H9 (cell line): Measurements from ENCODE around the gene TTC23. TPM values are rescaled to one million over a fixed set of nuclear protein-coding genes. Genes with fewer than 3 reads are reported as not detected.
A peak's percentile ranks its signal among the peaks of the same experiment; 100 is the strongest.

ENCODE experiments used
- DNase-seq: peaks from one replicate; pipeline ENCODE4 v3.0.0-alpha.2; 2017
- H2AFZ ChIP-seq: one replicate; pipeline ENCODE4 v1.6.1; 2013; ENCODE audit warnings: mild to moderate bottlenecking, low read length, control low read depth, moderate library complexity
- H2AK5ac ChIP-seq: 2 replicates; pipeline ENCODE4 v1.6.1; 2013; ENCODE audit warnings: low read length, control low read depth, mixed read lengths; ENCODE audit not compliant: insufficient read length
- H2BK120ac ChIP-seq: one replicate; pipeline ENCODE4 v1.6.1; 2013; ENCODE audit warnings: low read depth, mild to moderate bottlenecking, low read length, control low read depth, inconsistent platforms; ENCODE audit not compliant: poor library complexity, severe bottlenecking
- H2BK12ac ChIP-seq: 2 replicates; pipeline ENCODE4 v1.6.1; 2013; ENCODE audit warnings: low read length, control low read depth, mixed read lengths, low read depth; ENCODE audit not compliant: insufficient read length
- H2BK15ac ChIP-seq: 2 replicates; pipeline ENCODE4 v1.6.1; 2013; ENCODE audit warnings: low read depth, low read length, control low read depth
- H2BK20ac ChIP-seq: one replicate; pipeline ENCODE4 v1.6.1; 2013; ENCODE audit warnings: low read depth, mild to moderate bottlenecking, low read length, control low read depth, inconsistent platforms; ENCODE audit not compliant: poor library complexity, severe bottlenecking
- H2BK5ac ChIP-seq: 2 replicates; pipeline ENCODE4 v1.6.1; 2013; ENCODE audit warnings: low read length, control low read depth, mixed read lengths; ENCODE audit not compliant: insufficient read length
- H3K14ac ChIP-seq: 2 replicates; pipeline ENCODE4 v1.6.1; 2013; ENCODE audit warnings: low read length, control low read depth; ENCODE audit not compliant: insufficient read depth
- H3K18ac ChIP-seq: 2 replicates; pipeline ENCODE4 v1.6.1; 2013; ENCODE audit warnings: low read depth, mild to moderate bottlenecking, mixed read lengths, low read length, control low read depth; ENCODE audit not compliant: insufficient read length
- H3K23ac ChIP-seq: 2 replicates; pipeline ENCODE4 v1.6.1; 2013; ENCODE audit warnings: low read length, control low read depth, mixed read lengths, low read depth; ENCODE audit not compliant: insufficient read length
- H3K23me2 ChIP-seq: 2 replicates; pipeline ENCODE4 v1.6.1; 2013; ENCODE audit warnings: low read depth, mild to moderate bottlenecking, mixed read lengths, low read length, control low read depth; ENCODE audit not compliant: insufficient read length, poor library complexity, severe bottlenecking
- H3K27ac ChIP-seq: 2 replicates; pipeline ENCODE4 v1.5.1; 2013; ENCODE audit warnings: low read length, control low read depth, mixed read lengths, low read depth; ENCODE audit not compliant: insufficient read length
- H3K27me3 ChIP-seq: 2 replicates; pipeline ENCODE4 v1.6.1; 2013; ENCODE audit warnings: low read length, control low read depth, inconsistent platforms; ENCODE audit not compliant: insufficient read depth
- H3K4ac ChIP-seq: 2 replicates; pipeline ENCODE4 v1.6.1; 2013; ENCODE audit warnings: low read depth, mild to moderate bottlenecking, control low read depth, inconsistent platforms, low read length, moderate library complexity
- H3K4me1 ChIP-seq: 2 replicates; pipeline ENCODE4 v1.6.1; 2013; ENCODE audit warnings: low read length, control low read depth, inconsistent platforms; ENCODE audit not compliant: insufficient read depth
- H3K4me2 ChIP-seq: 2 replicates; pipeline ENCODE4 v1.6.1; 2013; ENCODE audit warnings: low read length, control low read depth, mixed read lengths; ENCODE audit not compliant: insufficient read length, insufficient read depth
- H3K56ac ChIP-seq: 2 replicates; pipeline ENCODE4 v1.6.1; 2013; ENCODE audit warnings: low read depth, mild to moderate bottlenecking, mixed read lengths, low read length, control low read depth; ENCODE audit not compliant: insufficient read length
- H3K79me1 ChIP-seq: 2 replicates; pipeline ENCODE4 v1.6.1; 2013; ENCODE audit warnings: low read depth, mild to moderate bottlenecking, moderate library complexity, low read length, control low read depth, inconsistent platforms; ENCODE audit not compliant: insufficient read depth, poor library complexity, severe bottlenecking
- H3K79me2 ChIP-seq: 2 replicates; pipeline ENCODE4 v1.6.1; 2013; ENCODE audit warnings: low read length, control low read depth, inconsistent platforms; ENCODE audit not compliant: insufficient read depth
- H3K9ac ChIP-seq: 2 replicates; pipeline ENCODE4 v1.6.1; 2013; ENCODE audit warnings: low read length, control low read depth, mixed read lengths; ENCODE audit not compliant: insufficient read length; ENCODE audit errors: extremely low read depth
- H3K9me3 ChIP-seq: one replicate; pipeline ENCODE4 v1.6.1; 2013; ENCODE audit warnings: low read depth, low read length, inconsistent platforms; ENCODE audit not compliant: control insufficient read depth
- H3T11ph ChIP-seq: one replicate; pipeline ENCODE4 v1.6.1; 2013; ENCODE audit warnings: mild to moderate bottlenecking, low read length, control low read depth, inconsistent platforms
- H4K20me1 ChIP-seq: one replicate; pipeline ENCODE4 v1.6.1; 2013; ENCODE audit not compliant: control insufficient read depth, insufficient read length, insufficient read depth
- H4K5ac ChIP-seq: 2 replicates; pipeline ENCODE4 v1.6.1; 2013; ENCODE audit warnings: low read depth, mild to moderate bottlenecking, mixed read lengths, low read length, control low read depth; ENCODE audit not compliant: insufficient read length
- H4K8ac ChIP-seq: replicated peaks from 2 replicates; pipeline ENCODE4 v1.6.1; 2013; ENCODE audit warnings: low read length, control low read depth, mixed read lengths, low read depth; ENCODE audit not compliant: insufficient read length
- H4K91ac ChIP-seq: 2 replicates; pipeline ENCODE4 v1.6.1; 2013; ENCODE audit warnings: low read depth, mild to moderate bottlenecking, moderate library complexity, mixed read lengths, low read length, control low read depth; ENCODE audit not compliant: insufficient read length
- H3K27ac Mint-ChIP-seq, 3 experiments: 2 replicates in 2 of 3; 3 replicates in 1 of 3; pipeline ENCODE4 v1.8.0; 2020 to 2021; ENCODE audit warnings: mixed read lengths in 3 of 3, mild to moderate bottlenecking in 1 of 3, moderate library complexity in 1 of 3
- H3K27me3 Mint-ChIP-seq: 2 replicates; pipeline ENCODE4 v1.8.0; 2021; ENCODE audit warnings: low read depth, mild to moderate bottlenecking, moderate library complexity, mixed read lengths
- H3K36me3 Mint-ChIP-seq, 3 experiments: 2 replicates in 2 of 3; 3 replicates in 1 of 3; pipeline ENCODE4 v1.8.0; 2020 to 2021; ENCODE audit warnings: low read depth in 3 of 3, mixed read lengths in 3 of 3; ENCODE audit not compliant: insufficient read depth in 1 of 3
- H3K4me1 Mint-ChIP-seq, 2 experiments: 2 replicates each; pipeline ENCODE4 v1.8.0; 2020; ENCODE audit warnings: mixed read lengths in 2 of 2
- H3K4me3 Mint-ChIP-seq, 2 experiments: 2 replicates in 1 of 2; 3 replicates in 1 of 2; pipeline ENCODE4 v1.8.0; 2020 to 2021; ENCODE audit warnings: mild to moderate bottlenecking in 2 of 2, mixed read lengths in 2 of 2, moderate library complexity in 1 of 2
- H3K9me3 Mint-ChIP-seq, 2 experiments: 2 replicates in 1 of 2; 3 replicates in 1 of 2; pipeline ENCODE4 v1.8.0; 2020; ENCODE audit warnings: mild to moderate bottlenecking in 2 of 2, mixed read lengths in 2 of 2, moderate library complexity in 1 of 2
- CTCF ChIP-seq: fragments of 200-600 bp; sonication (generic); conservative IDR thresholded peaks from 3 replicates; pipeline ENCODE4 v1.8.0; 2021; ENCODE audit warnings: antibody characterized with exemption, mild to moderate bottlenecking
- WGBS: extraction: QIAGEN DNeasy Blood & Tissue Kit; methylation state at CpG from one replicate; pipeline ENCODE4 v1.1.7; 2013; ENCODE audit warnings: missing lambda C conversion rate, low lambda C conversion rate, mixed read lengths; ENCODE audit not compliant: insufficient read length; ENCODE audit errors: extremely low coverage; 5-methylcytosine and 5-hydroxymethylcytosine counted together
- long read RNA-seq: library from polyadenylated mRNA; unstranded; transcript quantifications from one replicate; pipeline ENCODE4 v2.0.0, GENCODE V29; 2020
- total RNA-seq: library from RNA; stranded (reverse); gene quantifications from 2 replicates; pipeline ENCODE4 v1.2.1, GENCODE V29; 2021

The TTC23 gene
- 12.2 and 14.3 TPM in 2 replicates for total RNA-seq
- long read RNA-seq, partial matches to known transcripts = 3 of 72 reads
- long read RNA-seq, other reads (novel, unspliced or antisense) = 66 of 72 reads

GRCh38 chr15:99249270-99249841 is at the start of gene TTC23:
Gene TTC23, minus strand, starts transcription at chr15:99249581. Its CDS starts 20,869 bp downstream, at chr15:99228712.
- Histone ChIP-seq H2BK120ac (no peak within 1 kb of the TSS), H3K79me1 (no peaks in the 10 kb centered on the region), H4K5ac (no peak within 1 kb of the TSS), H4K20me1 (no peaks in the 10 kb centered on the region), H3K23me2 (peaks cover 3% of the 10 kb centered on the region), H3K4me2 (peak within 1 kb of the TSS; percentile 99), H3K56ac (no peak within 1 kb of the TSS), H4K8ac (no peak within 1 kb of the TSS), H3K9me3 (no peaks in the 10 kb centered on the region), H2BK20ac (no peak within 1 kb of the TSS), H2BK15ac (no peak within 1 kb of the TSS), H3K14ac (no peak within 1 kb of the TSS), H3K27me3 (no peaks in the 10 kb centered on the region), H3T11ph (no peak within 1 kb of the TSS), H2BK5ac (no peak within 1 kb of the TSS), H3K4ac (no peak within 1 kb of the TSS), H4K91ac (no peak within 1 kb of the TSS), H3K4me1 (no peaks in the 10 kb centered on the region; the same call in 1 of the 2 replicates), H2AFZ (peak within 1 kb of the TSS; percentile 94), H2BK12ac (no peak within 1 kb of the TSS), H3K23ac (no peak within 1 kb of the TSS), H2AK5ac (no peak within 1 kb of the TSS), H3K79me2 (no peaks in the 10 kb centered on the region; the same call in 1 of the 2 replicates), H3K9ac (peak within 1 kb of the TSS; percentile 92), H3K27ac (no peak within 1 kb of the TSS), H3K18ac (no peak within 1 kb of the TSS)
- WGBS = no CpG with 5 or more reads among the region's 14 CpGs
- Mint-ChIP-seq H3K27me3 (no peaks in the 10 kb centered on the region), H3K4me3 (no peak within 1 kb of the TSS; a peak in 1 of 5 replicates), H3K36me3 (no peaks in the 10 kb centered on the region), H3K27ac (no peak within 1 kb of the TSS), H3K4me1 (peaks cover 16 to 17% of the 10 kb centered on the region in 2 experiments; a peak in 3 of 4 replicates), H3K9me3 (no peaks in the 10 kb centered on the region)
- DNase-seq = peak; percentile 37
- TF ChIP-seq CTCF = no peak
